Gastroesophageal sphincter (tissue), 4 donors: ENCODE results near the gene MSL1. TPM values are rescaled to one million over a fixed set of nuclear protein-coding genes. Genes with fewer than 3 reads are reported as not detected.

Source experiments
- ATAC-seq: fragments of 150-250 bp; one replicate; pipeline ENCODE4 v1.9.1; 2016; ENCODE audit warnings: mild to moderate bottlenecking, moderate library complexity
- H3K27ac ChIP-seq, 4 donors: fragments of 200-600 bp; sonication (generic) in 3 of 4; 1 replicate in 3 of 4; 2 replicates in 1 of 4; pipeline ENCODE4 v1.5.1; 2016 to 2019
- H3K27me3 ChIP-seq: fragments of 200-600 bp; sonication (generic); one replicate; pipeline ENCODE4 v1.5.1; 2019
- H3K36me3 ChIP-seq, 2 donors: fragments of 200-600 bp; sonication (generic); one replicate each; pipeline ENCODE4 v1.5.1; 2019; ENCODE audit warnings: control low read depth in 1 of 2
- H3K4me1 ChIP-seq, 3 donors: fragments of 200-600 bp; sonication (generic); 1 replicate in 2 of 3; 2 replicates in 1 of 3; pipeline ENCODE4 v1.5.1; 2016 to 2019; ENCODE audit warnings: control low read depth in 2 of 3
- H3K4me3 ChIP-seq, 2 donors: fragments of 200-600 bp; sonication (generic); one replicate each; pipeline ENCODE4 v1.5.1; 2019; ENCODE audit warnings: mild to moderate bottlenecking in 1 of 2, moderate library complexity in 1 of 2
- H3K9me3 ChIP-seq, 3 donors: fragments of 200-600 bp; sonication (generic); one replicate each; pipeline ENCODE4 v1.5.1; 2017 to 2019; ENCODE audit warnings: control low read depth in 2 of 3
- EP300 ChIP-seq: sonication (generic); formaldehyde crosslinking; IDR thresholded peaks from one replicate; pipeline ENCODE4 v1.6.1; 2017; ENCODE audit warnings: antibody characterized with exemption, mild to moderate bottlenecking
- POLR2A ChIP-seq, 2 donors: fragments of 450-650 bp; IDR thresholded peaks; one replicate each; pipeline ENCODE4 v1.6.1; 2017; ENCODE audit warnings: antibody characterized with exemption in 2 of 2, mild to moderate bottlenecking in 2 of 2, moderate library complexity in 1 of 2
- POLR2AphosphoS5 ChIP-seq: sonication (generic); formaldehyde crosslinking; IDR thresholded peaks from one replicate; pipeline ENCODE4 v1.6.1; 2017; ENCODE audit warnings: antibody characterized with exemption
- WGBS, 2 donors: methylation state at CpG; one replicate each; pipeline ENCODE4 v1.1.5; 2018; ENCODE audit warnings: low coverage in 1 of 2; 5-methylcytosine and 5-hydroxymethylcytosine counted together
- total RNA-seq, 4 donors: library from RNA; depleted of rRNA; stranded (reverse); fragments of >200 nt; gene quantifications; one replicate each; pipeline ENCODE4 v1.1.0, GENCODE V29; 2016
- TF ChIP-seq, protein P1 (sequence below), 4 experiments: fragments of 200-600 bp in 2 of 4; fragments of 450-650 bp in 2 of 4; sonication (generic) in 1 of 4; IDR thresholded peaks; one replicate each; pipeline ENCODE4 v1.5.1; 2017 to 2019; ENCODE audit warnings: antibody characterized with exemption in 4 of 4, mild to moderate bottlenecking in 2 of 4, moderate library complexity in 2 of 4

Gene MSL1
- total RNA-seq, 4 donors from 2014 or later = 67.0 to 107 (median 88.1) TPM

GRCh38 chr17:40177275-40177874 lies 55.6 kb downstream of the MSL1 start, which contains the start of gene RAPGEFL1:
Gene RAPGEFL1, plus strand, starts transcription at chr17:40177470. Its CDS starts 392 bp downstream, at chr17:40177862.
- no peaks in the 10 kb centered on the region for H3K9me3 ChIP-seq
- H3K4me3 ChIP-seq = peak within 1 kb of the TSS; percentile 36 to 59
- no CpG with 5 or more reads among the region's 57 CpGs for WGBS, 2 donors
- no peak for TF ChIP-seq EP300
- TF ChIP-seq POLR2A (IDR thresholded peaks at IDR 0.05) = no peak
- TF ChIP-seq POLR2AphosphoS5 = no peak
- TF ChIP-seq, protein P1, sequence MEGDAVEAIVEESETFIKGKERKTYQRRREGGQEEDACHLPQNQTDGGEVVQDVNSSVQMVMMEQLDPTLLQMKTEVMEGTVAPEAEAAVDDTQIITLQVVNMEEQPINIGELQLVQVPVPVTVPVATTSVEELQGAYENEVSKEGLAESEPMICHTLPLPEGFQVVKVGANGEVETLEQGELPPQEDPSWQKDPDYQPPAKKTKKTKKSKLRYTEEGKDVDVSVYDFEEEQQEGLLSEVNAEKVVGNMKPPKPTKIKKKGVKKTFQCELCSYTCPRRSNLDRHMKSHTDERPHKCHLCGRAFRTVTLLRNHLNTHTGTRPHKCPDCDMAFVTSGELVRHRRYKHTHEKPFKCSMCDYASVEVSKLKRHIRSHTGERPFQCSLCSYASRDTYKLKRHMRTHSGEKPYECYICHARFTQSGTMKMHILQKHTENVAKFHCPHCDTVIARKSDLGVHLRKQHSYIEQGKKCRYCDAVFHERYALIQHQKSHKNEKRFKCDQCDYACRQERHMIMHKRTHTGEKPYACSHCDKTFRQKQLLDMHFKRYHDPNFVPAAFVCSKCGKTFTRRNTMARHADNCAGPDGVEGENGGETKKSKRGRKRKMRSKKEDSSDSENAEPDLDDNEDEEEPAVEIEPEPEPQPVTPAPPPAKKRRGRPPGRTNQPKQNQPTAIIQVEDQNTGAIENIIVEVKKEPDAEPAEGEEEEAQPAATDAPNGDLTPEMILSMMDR (IDR thresholded peaks at IDR 0.05) = no peak
- H3K27me3 ChIP-seq = no peaks in the 10 kb centered on the region
- H3K27ac ChIP-seq = peak within 1 kb of the TSS in 1 of 4 donors; percentile 67
- H3K4me1 ChIP-seq = peaks cover 0 to 23% (median 11%) of the 10 kb centered on the region in 3 donors
- peaks cover 0 to 46% of the 10 kb centered on the region in 2 donors for H3K36me3 ChIP-seq
- peak; percentile 89 for ATAC-seq

DNA sequence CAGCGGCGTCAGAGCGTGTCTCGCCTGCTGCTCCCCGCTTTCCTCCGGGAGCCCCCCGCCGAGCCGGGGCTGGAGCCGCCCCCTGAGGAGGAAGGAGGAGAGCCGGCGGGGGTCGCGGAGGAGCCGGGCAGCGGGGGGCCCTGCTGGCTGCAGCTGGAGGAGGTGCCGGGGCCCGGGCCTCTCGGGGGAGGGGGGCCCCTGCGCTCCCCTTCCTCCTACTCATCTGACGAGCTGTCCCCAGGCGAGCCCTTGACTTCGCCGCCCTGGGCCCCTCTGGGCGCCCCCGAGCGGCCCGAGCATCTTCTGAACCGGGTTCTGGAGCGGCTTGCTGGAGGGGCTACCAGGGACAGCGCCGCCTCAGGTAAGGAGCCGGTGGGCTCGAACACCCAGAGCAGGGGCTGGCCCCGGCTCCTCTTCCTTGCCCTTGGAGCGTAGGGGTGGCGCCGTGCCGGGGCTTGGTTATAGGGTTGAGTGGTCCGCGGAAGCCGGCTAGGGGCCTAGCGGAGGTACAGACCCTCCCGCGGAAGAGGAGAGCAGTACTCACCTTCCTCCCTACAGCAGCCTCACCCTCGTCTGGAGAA lies 56.3 kb downstream of the MSL1 start:
- no peak for ATAC-seq
- Histone ChIP-seq H3K4me1 (peaks cover 0 to 23% (median 11%) of the 10 kb centered on the region in 3 donors), H3K27me3 (no peaks in the 10 kb centered on the region), H3K9me3 (no peaks in the 10 kb centered on the region), H3K4me3 (peak overlapping the region in 1 of 2 donors; percentile 59), H3K36me3 (peaks cover 0 to 39% of the 10 kb centered on the region in 2 donors), H3K27ac (peak overlapping the region in 1 of 4 donors; percentile 67)
- TF ChIP-seq POLR2A (IDR thresholded peaks at IDR 0.05) (no peak), POLR2AphosphoS5 (no peak), EP300 (no peak)
- TF ChIP-seq, protein P1 (IDR thresholded peaks at IDR 0.05) = no peak
- WGBS, 2 donors = no CpG with 5 or more reads among the region's 46 CpGs

DNA sequence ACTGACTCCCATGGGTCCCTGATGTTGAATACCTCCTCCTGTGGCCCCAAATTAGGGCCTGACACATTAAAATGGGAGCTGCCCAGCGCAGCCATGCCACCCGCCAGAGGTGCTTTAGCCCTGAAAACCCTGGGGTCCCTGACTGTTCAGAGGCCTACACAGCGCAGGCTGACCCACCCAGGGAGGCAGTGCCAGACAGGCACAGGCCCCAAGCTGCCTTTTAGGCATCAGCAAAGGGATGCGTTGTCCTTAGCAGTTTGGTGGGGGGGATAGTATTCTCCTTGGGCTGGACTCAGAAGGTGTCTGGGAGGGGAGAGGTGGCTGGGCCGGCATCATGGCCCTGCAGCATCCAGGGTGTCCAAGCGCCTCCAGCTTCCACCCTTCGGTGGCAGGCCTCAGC lies 56.9 kb downstream of the MSL1 start:
- WGBS, 2 donors = 92 to 100% methylated on average over 2 to 3 of the region's 7 CpGs
- TF ChIP-seq POLR2A (IDR thresholded peaks at IDR 0.05) (no peak), EP300 (no peak), POLR2AphosphoS5 (no peak)
- TF ChIP-seq, protein P1 (IDR thresholded peaks at IDR 0.05) = no peak
- ATAC-seq = no peak
- no peak overlapping the region for H3K27ac ChIP-seq
- no peak overlapping the region for H3K4me3 ChIP-seq
- H3K36me3 ChIP-seq = peaks cover 0 to 34% of the 10 kb centered on the region in 2 donors
- peaks cover 0 to 23% (median 11%) of the 10 kb centered on the region in 3 donors for H3K4me1 ChIP-seq
- H3K9me3 ChIP-seq = no peaks in the 10 kb centered on the region
- H3K27me3 ChIP-seq = no peaks in the 10 kb centered on the region

GRCh38 chr17:40179923-40180659 lies 58.3 kb downstream of the MSL1 start:
- H3K27me3 ChIP-seq = no peaks in the 10 kb centered on the region
- H3K9me3 ChIP-seq = no peaks in the 10 kb centered on the region
- H3K36me3 ChIP-seq = peaks cover 0 to 19% of the 10 kb centered on the region in 2 donors
- 63 to 97% methylated on average over 3 of the region's 6 CpGs for WGBS, 2 donors
- TF ChIP-seq POLR2AphosphoS5 = no peak
- TF ChIP-seq, protein P1 (IDR thresholded peaks at IDR 0.05) = no peak
- TF ChIP-seq POLR2A (IDR thresholded peaks at IDR 0.05) = no peak
- no peak for TF ChIP-seq EP300
- H3K4me1 ChIP-seq = peaks cover 0 to 23% (median 11%) of the 10 kb centered on the region in 3 donors
- no peak for ATAC-seq
- no peak overlapping the region for H3K27ac ChIP-seq
- H3K4me3 ChIP-seq = no peak overlapping the region
